OCI-LY3 (cell line): ENCODE data around the gene MYADM.

Source experiments
- EZH2phosphoT487 ChIP-seq: fragments of 200-600 bp; shearing (Covaris generic); IDR thresholded peaks from 2 replicates; pipeline ENCODE4 v1.6.1; 2018; ENCODE audit warnings: antibody characterized with exemption, mixed run types, low read depth
- TF ChIP-seq, protein P1 (sequence below): fragments of 200-600, 300-600 bp; sonication (generic); IDR thresholded peaks from 2 replicates; pipeline ENCODE4 v1.5.1; 2014; ENCODE audit warnings: antibody characterized with exemption, low read length, low read depth

DNA sequence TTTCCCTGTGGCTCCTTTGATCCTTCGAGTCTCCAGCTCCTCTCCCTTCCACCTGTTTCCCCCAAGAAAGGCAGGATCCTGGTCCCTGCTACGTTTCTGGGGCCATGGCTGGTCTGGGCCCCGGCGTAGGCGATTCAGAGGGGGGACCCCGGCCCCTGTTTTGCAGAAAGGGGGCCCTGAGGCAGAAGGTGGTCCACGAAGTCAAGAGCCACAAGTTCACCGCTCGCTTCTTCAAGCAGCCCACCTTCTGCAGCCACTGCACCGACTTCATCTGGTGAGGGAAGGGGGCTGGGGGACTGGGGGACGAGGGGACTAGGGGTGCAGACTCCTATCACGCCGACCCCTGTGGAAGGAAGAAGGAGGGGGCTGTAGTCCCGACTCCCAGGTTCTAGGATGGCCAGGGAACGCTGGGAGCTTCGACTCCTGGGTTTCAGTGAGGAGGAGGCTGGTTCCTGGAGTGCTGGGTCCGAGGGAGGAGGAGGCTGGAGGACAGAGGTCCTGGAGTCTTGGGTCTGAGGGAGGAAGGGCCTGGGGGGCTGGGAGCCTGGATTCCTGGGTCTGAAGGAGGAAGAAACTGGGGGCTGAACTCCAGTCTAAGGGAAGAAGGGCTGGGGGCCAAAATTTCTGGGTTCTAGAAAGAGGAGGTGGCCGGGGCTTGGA lies 14.8 kb downstream of the MYADM start:
- TF ChIP-seq, protein P1, sequence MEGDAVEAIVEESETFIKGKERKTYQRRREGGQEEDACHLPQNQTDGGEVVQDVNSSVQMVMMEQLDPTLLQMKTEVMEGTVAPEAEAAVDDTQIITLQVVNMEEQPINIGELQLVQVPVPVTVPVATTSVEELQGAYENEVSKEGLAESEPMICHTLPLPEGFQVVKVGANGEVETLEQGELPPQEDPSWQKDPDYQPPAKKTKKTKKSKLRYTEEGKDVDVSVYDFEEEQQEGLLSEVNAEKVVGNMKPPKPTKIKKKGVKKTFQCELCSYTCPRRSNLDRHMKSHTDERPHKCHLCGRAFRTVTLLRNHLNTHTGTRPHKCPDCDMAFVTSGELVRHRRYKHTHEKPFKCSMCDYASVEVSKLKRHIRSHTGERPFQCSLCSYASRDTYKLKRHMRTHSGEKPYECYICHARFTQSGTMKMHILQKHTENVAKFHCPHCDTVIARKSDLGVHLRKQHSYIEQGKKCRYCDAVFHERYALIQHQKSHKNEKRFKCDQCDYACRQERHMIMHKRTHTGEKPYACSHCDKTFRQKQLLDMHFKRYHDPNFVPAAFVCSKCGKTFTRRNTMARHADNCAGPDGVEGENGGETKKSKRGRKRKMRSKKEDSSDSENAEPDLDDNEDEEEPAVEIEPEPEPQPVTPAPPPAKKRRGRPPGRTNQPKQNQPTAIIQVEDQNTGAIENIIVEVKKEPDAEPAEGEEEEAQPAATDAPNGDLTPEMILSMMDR: no peak
- TF ChIP-seq EZH2phosphoT487: no peak
